ENCODE measurements around the gene ZFP57. TPM values are rescaled to one million over a fixed set of nuclear protein-coding genes. Genes with fewer than 3 reads are reported as not detected.
A peak's percentile ranks its signal among the peaks of the same experiment; 100 is the strongest.

The ZFP57 gene
- total RNA-seq = not detected

- Mint-ChIP-seq H3K9me3 (no peaks in the 10 kb centered on the region), H3K36me3 (ENCODE audit: low read depth) (no peaks in the 10 kb centered on the region), H3K4me3 (no peak within 1 kb of the TSS), H3K27me3 (no peaks in the 10 kb centered on the region), H3K27ac (peak within 1 kb of the TSS; percentile 47), H3K4me1 (peaks cover 14% of the 10 kb centered on the region)
- ChIA-PET CTCF (interaction anchor here (1.2 to 2.5 kb wide), 2 partner anchors 11 to 30 kb away, joined by 3 to 7 read pairs; no protein-coding TSS in a partner anchor), POLR2A (no interaction called here)
- no peak for DNase-seq
These were observed at the start of gene ZFP57 for GRCh38 chr6:29680904-29681303. TSS of gene ZFP57 (minus strand) at chr6:29681152. CDS start at chr6:29677003, 4,149 bp downstream.

DNA sequence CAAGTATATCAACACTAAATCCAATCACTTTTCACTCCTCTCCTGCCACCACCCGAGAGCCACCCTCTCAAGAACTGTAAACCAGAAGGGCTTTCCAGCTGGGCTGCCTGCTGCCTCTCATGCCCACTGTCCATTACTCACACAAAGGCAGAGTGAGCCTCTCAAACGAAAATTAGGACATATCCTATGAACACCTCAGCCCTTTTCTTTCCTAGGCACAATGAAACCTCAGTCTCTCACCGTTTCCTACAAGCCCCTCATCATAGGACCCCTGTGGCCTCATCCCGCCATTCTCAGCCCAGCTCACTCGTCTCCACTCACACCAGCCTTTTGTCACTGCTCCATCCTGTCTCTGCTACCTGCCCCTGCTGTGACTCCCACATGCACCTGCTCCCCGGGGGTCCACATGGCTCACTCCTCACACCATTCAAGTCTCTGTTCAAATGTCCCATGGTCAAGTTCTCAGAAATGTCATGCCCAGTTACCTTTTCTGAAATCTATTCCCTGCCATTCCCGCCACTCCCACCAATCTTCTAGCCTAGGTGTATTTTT, 49.7 kb upstream of the ZFP57 start:
- Mint-ChIP-seq H3K4me3 (peak overlapping the region; percentile 1), H3K9me3 (no peaks in the 10 kb centered on the region), H3K4me1 (peaks cover 42% of the 10 kb centered on the region), H3K27ac (peak overlapping the region; percentile 25), H3K36me3 (ENCODE audit: low read depth) (peaks cover 36% of the 10 kb centered on the region), H3K27me3 (no peaks in the 10 kb centered on the region)
- ChIA-PET CTCF (no interaction called here), POLR2A (no interaction called here)
- no peak for DNase-seq

GRCh38 chr6:29729774-29730328, 48.9 kb upstream of the ZFP57 start:
- no peak overlapping the region for H3K27ac Mint-ChIP-seq
- no peaks in the 10 kb centered on the region for H3K9me3 Mint-ChIP-seq
- DNase-seq = no peak
- H3K4me3 Mint-ChIP-seq = no peak overlapping the region
- no peaks in the 10 kb centered on the region for H3K27me3 Mint-ChIP-seq
- POLR2A ChIA-PET = no interaction called here
- CTCF ChIA-PET = no interaction called here
- H3K4me1 Mint-ChIP-seq = peaks cover 49% of the 10 kb centered on the region
- peaks cover 41% of the 10 kb centered on the region for H3K36me3 Mint-ChIP-seq (ENCODE audit: low read depth)

- CTCF ChIA-PET = interaction anchor here (1.3 kb wide), 1 partner anchor 21 kb away, joined by 4 read pairs; no protein-coding TSS in a partner anchor
- H3K9me3 Mint-ChIP-seq = no peaks in the 10 kb centered on the region
- no peaks in the 10 kb centered on the region for H3K27me3 Mint-ChIP-seq
- peaks cover 47% of the 10 kb centered on the region for H3K4me1 Mint-ChIP-seq
- H3K4me3 Mint-ChIP-seq = no peak overlapping the region
- no peak for DNase-seq
- H3K36me3 Mint-ChIP-seq (ENCODE audit: low read depth) = peaks cover 49% of the 10 kb centered on the region
- H3K27ac Mint-ChIP-seq = no peak overlapping the region
- POLR2A ChIA-PET = no interaction called here
These were observed 47.9 kb upstream of the ZFP57 start for GRCh38 chr6:29728875-29729270.

GRCh38 chr6:29728173-29728874, 47.4 kb upstream of the ZFP57 start:
- H3K36me3 Mint-ChIP-seq (ENCODE audit: low read depth) = peaks cover 48% of the 10 kb centered on the region
- ChIA-PET POLR2A (no interaction called here), CTCF (interaction anchor here (0.8 to 1.6 kb wide), 7 partner anchors 10 to 120 kb away, joined by 3 to 4 read pairs (median 4); no protein-coding TSS in a partner anchor)
- no peak overlapping the region for H3K4me3 Mint-ChIP-seq
- H3K27me3 Mint-ChIP-seq = no peaks in the 10 kb centered on the region
- H3K27ac Mint-ChIP-seq = peak overlapping the region; percentile 26
- no peaks in the 10 kb centered on the region for H3K9me3 Mint-ChIP-seq
- DNase-seq = no peak
- peaks cover 46% of the 10 kb centered on the region for H3K4me1 Mint-ChIP-seq

GRCh38 chr6:29727637-29728036, 46.7 kb upstream of the ZFP57 start:
- no peak for DNase-seq
- no peaks in the 10 kb centered on the region for H3K9me3 Mint-ChIP-seq
- no peak overlapping the region for H3K27ac Mint-ChIP-seq
- ChIA-PET CTCF (interaction anchor here (0.6 to 1.6 kb wide), 9 partner anchors 10 to 121 kb away, joined by 3 to 4 read pairs (median 3); no protein-coding TSS in a partner anchor), POLR2A (no interaction called here)
- peaks cover 46% of the 10 kb centered on the region for H3K4me1 Mint-ChIP-seq
- no peaks in the 10 kb centered on the region for H3K27me3 Mint-ChIP-seq
- no peak overlapping the region for H3K4me3 Mint-ChIP-seq
- H3K36me3 Mint-ChIP-seq (ENCODE audit: low read depth) = peaks cover 48% of the 10 kb centered on the region

- no peak overlapping the region for H3K27ac Mint-ChIP-seq
- H3K27me3 Mint-ChIP-seq = no peaks in the 10 kb centered on the region
- peaks cover 54% of the 10 kb centered on the region for H3K4me1 Mint-ChIP-seq
- peak overlapping the region; percentile 35 for H3K4me3 Mint-ChIP-seq
- H3K36me3 Mint-ChIP-seq (ENCODE audit: low read depth) = peaks cover 48% of the 10 kb centered on the region
- CTCF ChIA-PET = interaction anchor here (1.2 to 2.0 kb wide), 7 partner anchors 8 to 27 kb away, joined by 3 to 8 read pairs (median 4); no protein-coding TSS in a partner anchor
- POLR2A ChIA-PET = no interaction called here
- no peaks in the 10 kb centered on the region for H3K9me3 Mint-ChIP-seq
- no peak for DNase-seq
These were observed 45.7 kb upstream of the ZFP57 start for GRCh38 chr6:29726571-29727194.

GRCh38 chr6:29726001-29726400, 45.0 kb upstream of the ZFP57 start:
- H3K27ac Mint-ChIP-seq = peak overlapping the region; percentile 69
- no peak for DNase-seq
- no peaks in the 10 kb centered on the region for H3K9me3 Mint-ChIP-seq
- peaks cover 48% of the 10 kb centered on the region for H3K36me3 Mint-ChIP-seq (ENCODE audit: low read depth)
- ChIA-PET POLR2A (interaction anchor here (0.6 kb wide), 1 partner anchor 9 kb away, joined by 3 read pairs; no protein-coding TSS in a partner anchor), CTCF (interaction anchor here (1.0 to 2.0 kb wide), 7 partner anchors 9 to 288 kb away, joined by 3 to 8 read pairs (median 4); no protein-coding TSS in a partner anchor)
- peaks cover 56% of the 10 kb centered on the region for H3K4me1 Mint-ChIP-seq
- peak overlapping the region; percentile 85 for H3K4me3 Mint-ChIP-seq
- H3K27me3 Mint-ChIP-seq = no peaks in the 10 kb centered on the region

DNA sequence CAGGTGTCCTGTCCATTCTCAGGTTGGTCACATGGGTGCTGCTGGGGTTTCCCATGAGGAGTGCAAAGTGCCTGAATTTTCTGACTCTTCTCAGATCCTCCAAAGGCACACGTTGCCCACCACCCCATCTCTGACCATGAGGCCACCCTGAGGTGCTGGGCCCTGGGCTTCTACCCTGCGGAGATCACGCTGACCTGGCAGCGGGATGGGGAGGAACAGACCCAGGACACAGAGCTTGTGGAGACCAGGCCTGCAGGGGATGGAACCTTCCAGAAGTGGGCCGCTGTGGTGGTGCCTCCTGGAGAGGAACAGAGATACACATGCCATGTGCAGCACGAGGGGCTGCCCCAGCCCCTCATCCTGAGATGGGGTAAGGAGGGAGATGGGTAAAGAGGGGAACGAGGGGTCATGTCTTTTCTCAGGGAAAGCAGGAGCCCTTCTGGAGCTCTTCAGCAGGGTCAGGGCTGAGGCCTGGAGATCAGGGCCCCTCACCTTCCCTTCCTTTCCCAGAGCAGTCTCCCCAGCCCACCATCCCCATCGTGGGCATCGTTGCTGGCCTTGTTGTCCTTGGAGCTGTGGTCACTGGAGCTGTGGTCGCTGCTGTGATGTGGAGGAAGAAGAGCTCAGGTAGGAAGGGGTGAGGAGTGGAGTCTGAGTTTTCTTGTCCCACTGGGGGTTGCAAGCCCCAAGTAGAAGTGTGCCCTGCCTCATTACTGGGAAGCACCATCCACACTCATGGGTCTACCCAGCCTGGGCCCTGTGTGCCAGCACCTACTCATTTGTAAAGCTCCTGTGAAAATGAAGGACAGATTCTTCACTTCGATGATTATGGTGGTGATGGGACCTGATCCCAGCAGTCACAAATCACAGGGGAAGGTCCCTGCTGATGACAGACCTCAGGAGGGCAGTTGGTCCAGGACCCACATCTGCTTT, 44.3 kb upstream of the ZFP57 start:
- no peak for DNase-seq
- Mint-ChIP-seq H3K4me1 (peaks cover 56% of the 10 kb centered on the region), H3K36me3 (ENCODE audit: low read depth) (peaks cover 48% of the 10 kb centered on the region), H3K4me3 (peak overlapping the region; percentile 85), H3K9me3 (no peaks in the 10 kb centered on the region), H3K27me3 (no peaks in the 10 kb centered on the region), H3K27ac (peak overlapping the region; percentile 36)
- ChIA-PET POLR2A (no interaction called here), CTCF (interaction anchor here (0.6 to 2.0 kb wide), 8 partner anchors 9 to 289 kb away, joined by 3 to 8 read pairs (median 4); no protein-coding TSS in a partner anchor)

DNA sequence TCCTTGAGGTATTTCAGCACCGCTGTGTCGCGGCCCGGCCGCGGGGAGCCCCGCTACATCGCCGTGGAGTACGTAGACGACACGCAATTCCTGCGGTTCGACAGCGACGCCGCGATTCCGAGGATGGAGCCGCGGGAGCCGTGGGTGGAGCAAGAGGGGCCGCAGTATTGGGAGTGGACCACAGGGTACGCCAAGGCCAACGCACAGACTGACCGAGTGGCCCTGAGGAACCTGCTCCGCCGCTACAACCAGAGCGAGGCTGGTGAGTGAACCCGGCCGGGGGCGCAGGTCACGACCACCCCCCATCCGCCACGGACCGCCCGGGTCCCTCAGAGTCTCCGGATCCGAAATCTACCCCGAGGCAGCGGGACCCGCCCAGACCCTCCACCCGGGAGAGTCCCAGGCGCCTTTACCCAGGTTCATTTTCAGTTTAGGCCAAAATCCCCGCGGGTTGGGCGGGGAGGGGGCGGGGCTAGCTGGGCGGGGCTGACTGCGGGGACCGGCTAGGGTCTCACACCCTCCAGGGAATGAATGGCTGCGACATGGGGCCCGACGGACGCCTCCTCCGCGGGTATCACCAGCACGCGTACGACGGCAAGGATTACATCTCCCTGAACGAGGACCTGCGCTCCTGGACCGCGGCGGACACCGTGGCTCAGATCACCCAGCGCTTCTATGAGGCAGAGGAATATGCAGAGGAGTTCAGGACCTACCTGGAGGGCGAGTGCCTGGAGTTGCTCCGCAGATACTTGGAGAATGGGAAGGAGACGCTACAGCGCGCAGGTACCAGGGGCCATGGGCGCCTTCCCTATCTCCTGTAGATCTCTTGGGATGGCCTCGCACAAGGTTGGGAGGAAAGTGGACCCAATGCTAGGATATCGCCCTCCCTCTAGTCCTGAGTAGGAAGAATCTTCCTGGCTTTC, 43.0 kb upstream of the ZFP57 start:
- Mint-ChIP-seq H3K27ac (peak overlapping the region; percentile 78), H3K9me3 (no peaks in the 10 kb centered on the region), H3K36me3 (ENCODE audit: low read depth) (peaks cover 48% of the 10 kb centered on the region), H3K27me3 (no peaks in the 10 kb centered on the region), H3K4me3 (peak overlapping the region; percentile 85), H3K4me1 (peaks cover 56% of the 10 kb centered on the region)
- DNase-seq = peak; percentile 76
- POLR2A ChIA-PET = no interaction called here
- CTCF ChIA-PET = no interaction called here

DNA sequence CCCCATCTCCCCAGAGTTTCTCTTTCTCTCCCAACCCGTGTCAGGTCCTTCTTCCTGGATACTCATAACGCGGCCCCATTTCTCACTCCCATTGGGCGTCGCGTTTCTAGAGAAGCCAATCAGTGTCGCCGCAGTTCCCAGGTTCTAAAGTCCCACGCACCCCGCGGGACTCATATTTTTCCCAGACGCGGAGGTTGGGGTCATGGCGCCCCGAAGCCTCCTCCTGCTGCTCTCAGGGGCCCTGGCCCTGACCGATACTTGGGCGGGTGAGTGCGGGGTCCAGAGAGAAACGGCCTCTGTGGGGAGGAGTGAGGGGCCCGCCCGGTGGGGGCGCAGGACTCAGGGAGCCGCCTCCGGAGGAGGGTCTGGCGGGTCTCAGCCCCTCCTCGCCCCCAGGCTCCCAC, 42.3 kb upstream of the ZFP57 start, which contains the start of gene HLA-F:
Gene HLA-F (plus strand): TSS at position 173 of the 404 bp plus-strand sequence. CDS start 30 bp downstream, at position 203.
- Mint-ChIP-seq H3K9me3 (no peaks in the 10 kb centered on the region), H3K4me1 (peaks cover 52% of the 10 kb centered on the region), H3K4me3 (peak within 1 kb of the TSS; percentile 85), H3K27me3 (no peaks in the 10 kb centered on the region), H3K36me3 (ENCODE audit: low read depth) (peaks cover 43% of the 10 kb centered on the region), H3K27ac (peak within 1 kb of the TSS; percentile 90)
- CTCF ChIA-PET = no interaction called here
- DNase-seq = peak; percentile 90
- POLR2A ChIA-PET = no interaction called here
